K562 (cell line): ENCODE data around the gene B3GNT7. TPM values are rescaled to one million over a fixed set of nuclear protein-coding genes. Genes with fewer than 3 reads are reported as not detected.

ENCODE experiments used
- ATAC-seq: fragments of 200-7000 bp; cut with Tn5 transposase; 3 replicates; pipeline ENCODE4 v1.9.1; 2020; ENCODE audit warnings: moderate library complexity
- BruUV-seq: library from RNA; stranded (reverse); fragments of 400-500 nt; replicated peaks from 2 replicates; lab custom pipeline; 2021; lab: Mats Ljungman, UMichigan
- CTCF ChIA-PET: fragments of 300-600 bp; formaldehyde crosslinking; extraction: SDS; loops from one replicate; lab custom pipeline; 2021; ENCODE audit warnings: low intra/inter-chr PET ratio; lab: Yijun Ruan, JAX
- POLR2A ChIA-PET: fragments of 300-600, 350-650 bp; sonication (Branson Sonifier 250); formaldehyde crosslinking; extraction: SDS; loops from one replicate; lab custom pipeline; 2021; ENCODE audit warnings: antibody characterized with exemption, inconsistent platforms; lab: Yijun Ruan, JAX
- DNase-seq, 4 experiments: peaks; one replicate each; pipeline versions ENCODE4 v3.0.0 to v3.0.0-alpha.2; 2011 to 2018; ENCODE audit warnings: low spot score in 3 of 4, mixed read lengths in 3 of 4; ENCODE audit errors: extremely low read depth in 1 of 4
- FAIRE-seq: peaks from 2 replicates; lab custom pipeline; 2011; peaks lifted over from hg19 to GRCh38; lab: Jason Lieb, UNC
- H2AFZ ChIP-seq: 2 replicates; pipeline ENCODE4 v1.6.0; 2011; ENCODE audit warnings: low read depth, low read length, control low read depth, inconsistent platforms
- H3K27ac ChIP-seq: fragments of 200-600 bp; 3 replicates; pipeline ENCODE4 v1.8.0; 2011; ENCODE audit warnings: low read depth, mild to moderate bottlenecking, control low read depth, inconsistent platforms, low read length, moderate library complexity, mixed read lengths; ENCODE audit errors: extremely low read depth
- H3K27me3 ChIP-seq, 2 experiments: fragments of 300-600 bp in 1 of 2; 2 replicates in 1 of 2; 3 replicates in 1 of 2; pipeline versions ENCODE4 v1.6.0 to v1.8.0; 2011; ENCODE audit warnings: inconsistent platforms in 2 of 2, low read length in 2 of 2, mild to moderate bottlenecking in 1 of 2, mixed read lengths in 1 of 2, moderate library complexity in 1 of 2; ENCODE audit not compliant: control insufficient read depth in 2 of 2, insufficient read depth in 2 of 2
- H3K36me3 ChIP-seq: fragments of 300-600 bp; 3 replicates; pipeline ENCODE4 v1.8.0; 2011; ENCODE audit warnings: mild to moderate bottlenecking, low read length, inconsistent platforms; ENCODE audit not compliant: control insufficient read depth, insufficient read depth
- H3K4me1 ChIP-seq, 2 experiments: fragments of 200-600 bp in 1 of 2; replicated peaks in 1 of 2; 2 replicates in 1 of 2; 3 replicates in 1 of 2; pipeline versions ENCODE4 v1.5.1 to v1.8.0; 2011; ENCODE audit warnings: inconsistent platforms in 2 of 2, low read length in 2 of 2, mild to moderate bottlenecking in 1 of 2, mixed read lengths in 1 of 2, moderate library complexity in 1 of 2; ENCODE audit not compliant: control insufficient read depth in 2 of 2, insufficient read depth in 2 of 2
- H3K4me2 ChIP-seq: 2 replicates; pipeline ENCODE4 v1.6.1; 2011; ENCODE audit warnings: low read length, control low read depth, inconsistent platforms, mixed read lengths; ENCODE audit not compliant: insufficient read depth
- H3K4me3 ChIP-seq: fragments of 200-600 bp; sonication (generic), shearing (Covaris generic); 2 replicates; pipeline ENCODE4 v1.5.1; 2016; ENCODE audit warnings: control low read depth, inconsistent platforms
- H3K79me2 ChIP-seq: fragments of 200-600 bp; 3 replicates; pipeline ENCODE4 v1.8.0; 2011; ENCODE audit warnings: low read length, inconsistent platforms; ENCODE audit not compliant: control insufficient read depth, insufficient read depth
- H3K9ac ChIP-seq, 2 experiments: 2 replicates each; pipeline versions ENCODE4 v1.6.0 to v1.6.1; 2011; ENCODE audit warnings: low read depth in 2 of 2, low read length in 2 of 2, control low read depth in 1 of 2, inconsistent platforms in 1 of 2, mild to moderate bottlenecking in 1 of 2, mixed read lengths in 1 of 2; ENCODE audit not compliant: insufficient read depth in 1 of 2
- H3K9me1 ChIP-seq: one replicate; pipeline ENCODE4 v1.6.0; 2011; ENCODE audit warnings: inconsistent platforms, mild to moderate bottlenecking, low read length, moderate library complexity; ENCODE audit not compliant: control insufficient read depth, insufficient read depth
- H3K9me3 ChIP-seq: replicated peaks from 2 replicates; pipeline ENCODE4 v1.5.1; 2011; ENCODE audit warnings: low read depth, low read length, inconsistent platforms; ENCODE audit not compliant: control insufficient read depth, insufficient read depth
- H4K20me1 ChIP-seq: replicated peaks from 2 replicates; pipeline ENCODE4 v1.6.1; 2011; ENCODE audit warnings: low read length, inconsistent platforms, mixed read lengths; ENCODE audit not compliant: control insufficient read depth, insufficient read depth
- HMGXB4 ChIP-seq: sonication (generic); formaldehyde crosslinking; IDR thresholded peaks from 2 replicates; pipeline ENCODE4 v1.8.1; 2023; ENCODE audit warnings: mild to moderate bottlenecking, missing genetic modification reagents
- TEAD4 ChIP-seq, 2 experiments: sonication (generic) in 1 of 2; formaldehyde crosslinking in 1 of 2; IDR thresholded peaks; 2 replicates each; pipeline versions ENCODE4 v1.6.1 to v1.8.0; 2012 to 2022; ENCODE audit warnings: borderline replicate concordance in 1 of 2, inconsistent platforms in 1 of 2, low read length in 1 of 2, mild to moderate bottlenecking in 1 of 2, missing genetic modification reagents in 1 of 2
- THRA ChIP-seq: fragments of 450-650 bp; IDR thresholded peaks from 2 replicates; pipeline ENCODE4 v1.6.1; 2017; ENCODE audit warnings: mild to moderate bottlenecking, moderate library complexity
- WGBS: fragments of 100-300 bp; shearing (Covaris generic); methylation state at CpG from one replicate; pipeline ENCODE4 v1.1.6; 2016; ENCODE audit warnings: low coverage, mixed read lengths; ENCODE audit not compliant: insufficient coverage; ENCODE audit errors: missing lambda C conversion rate; 5-methylcytosine and 5-hydroxymethylcytosine counted together
- in situ Hi-C: fragments of 300-500 bp; cut with MboI; formaldehyde crosslinking; loops from 4 replicates; pipeline ENCODE4 v1.15.0; 2018; ENCODE audit warnings: inconsistent platforms, mixed read lengths
- intact Hi-C: fragments of 100-400 bp; cut with micrococcal nuclease; formaldehyde crosslinking; loops from 2 replicates; pipeline ENCODE4 v1.14.2; 2022
- polyA plus RNA-seq, 8 experiments: library from polyadenylated mRNA; depleted of rRNA in 4 of 8; stranded (reverse) in 5 of 8; unstranded in 3 of 8; fragments of >200 nt; fragmentation: Nextera tagmentation in 2 of 8; fragmentation: Illumina TruSeq in 1 of 8; extraction: Ambion mirVana in 2 of 8; extraction: Trizol in 1 of 8; gene quantifications; 2 replicates each; pipeline versions ENCODE4 v1.2.1 to v1.2.3, GENCODE V29; 2011 to 2014; ENCODE audit warnings: inconsistent platforms in 1 of 8, missing spikeins in 1 of 8
- total RNA-seq, 7 experiments: library from RNA; depleted of rRNA in 6 of 7; stranded (reverse); fragments of >200 nt in 6 of 7; fragmentation: Illumina TruSeq in 2 of 7; extraction: Trizol in 2 of 7; gene quantifications; 2 replicates each; pipeline versions ENCODE4 v1.2.1 to v1.2.3, GENCODE V29; 2011 to 2021; ENCODE audit warnings: low replicate concordance in 1 of 7
- TF ChIP-seq, protein P1 (sequence below): sonication (generic); formaldehyde crosslinking; IDR thresholded peaks from 2 replicates; pipeline ENCODE4 v1.8.0; 2022; ENCODE audit warnings: mild to moderate bottlenecking, missing genetic modification reagents
- TF ChIP-seq, protein P2 (sequence below): sonication (generic); formaldehyde crosslinking; IDR thresholded peaks from 2 replicates; pipeline ENCODE4 v1.8.0; 2023; ENCODE audit warnings: mild to moderate bottlenecking, missing genetic modification reagents
- TF ChIP-seq, protein P3 (sequence below), 2 experiments: fragments of 450-650 bp; conservative IDR thresholded peaks; 2 replicates each; pipeline ENCODE4 v1.6.1; 2017; ENCODE audit warnings: mild to moderate bottlenecking in 2 of 2, moderate library complexity in 2 of 2
- TF ChIP-seq, protein P4 (sequence below): fragments of 200-800 bp; sonication (Bioruptor generic); IDR thresholded peaks from 2 replicates; pipeline ENCODE4 v1.6.1; 2016; ENCODE audit warnings: missing genetic modification characterization, missing compliant biosample characterization

The B3GNT7 gene
- total and polyA plus RNA-seq, 9 of the 15 experiments (the other 6 are each of a cell fraction or from before 2014, with no cell fraction given), result 0.20 TPM; not detected in 8

- no peak for ATAC-seq
- Histone ChIP-seq H3K9ac (no peak overlapping the region), H2AFZ (no peak overlapping the region), H3K4me2 (no peak overlapping the region), H3K4me1 (peaks cover 4 to 16% of the 10 kb centered on the region in 2 experiments; a peak in 4 of 5 replicates), H3K27me3 (peaks cover 0 to 16% of the 10 kb centered on the region in 2 experiments; a peak in 2 of 5 replicates), H3K27ac (no peak overlapping the region), H3K36me3 (no peaks in the 10 kb centered on the region), H3K9me1 (no peaks in the 10 kb centered on the region), H4K20me1 (no peaks in the 10 kb centered on the region), H3K9me3 (no peaks in the 10 kb centered on the region), H3K4me3 (no peak overlapping the region), H3K79me2 (no peaks in the 10 kb centered on the region)
- no peak for FAIRE-seq
- DNase-seq, result no peak
- intact Hi-C loops, result no loop called here
- ChIA-PET POLR2A (interaction anchor here (0.7 kb wide), 1 partner anchor 117 kb away, joined by 4 read pairs; no protein-coding TSS in a partner anchor), CTCF (interaction anchor here (0.7 kb wide), 1 partner anchor 498 kb away, joined by 3 read pairs; no protein-coding TSS in a partner anchor)
- in situ Hi-C loops, result no loop called here
- 57% methylated on average over 23 of the region's 27 CpGs for WGBS
- no TSS peak for BruUV-seq
- TF ChIP-seq THRA, result no peak
- TF ChIP-seq, protein P1, sequence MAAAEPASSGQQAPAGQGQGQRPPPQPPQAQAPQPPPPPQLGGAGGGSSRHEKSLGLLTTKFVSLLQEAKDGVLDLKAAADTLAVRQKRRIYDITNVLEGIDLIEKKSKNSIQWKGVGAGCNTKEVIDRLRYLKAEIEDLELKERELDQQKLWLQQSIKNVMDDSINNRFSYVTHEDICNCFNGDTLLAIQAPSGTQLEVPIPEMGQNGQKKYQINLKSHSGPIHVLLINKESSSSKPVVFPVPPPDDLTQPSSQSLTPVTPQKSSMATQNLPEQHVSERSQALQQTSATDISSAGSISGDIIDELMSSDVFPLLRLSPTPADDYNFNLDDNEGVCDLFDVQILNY, result no peak
- TF ChIP-seq TEAD4 (IDR thresholded peaks at IDR 0.05; ENCODE audit: low read length), result no peak
- TF ChIP-seq TEAD4 (CRISPR knock-in tag; IDR thresholded peaks at IDR 0.05; ENCODE audit: borderline replicate concordance), result no peak
- TF ChIP-seq, protein P2, sequence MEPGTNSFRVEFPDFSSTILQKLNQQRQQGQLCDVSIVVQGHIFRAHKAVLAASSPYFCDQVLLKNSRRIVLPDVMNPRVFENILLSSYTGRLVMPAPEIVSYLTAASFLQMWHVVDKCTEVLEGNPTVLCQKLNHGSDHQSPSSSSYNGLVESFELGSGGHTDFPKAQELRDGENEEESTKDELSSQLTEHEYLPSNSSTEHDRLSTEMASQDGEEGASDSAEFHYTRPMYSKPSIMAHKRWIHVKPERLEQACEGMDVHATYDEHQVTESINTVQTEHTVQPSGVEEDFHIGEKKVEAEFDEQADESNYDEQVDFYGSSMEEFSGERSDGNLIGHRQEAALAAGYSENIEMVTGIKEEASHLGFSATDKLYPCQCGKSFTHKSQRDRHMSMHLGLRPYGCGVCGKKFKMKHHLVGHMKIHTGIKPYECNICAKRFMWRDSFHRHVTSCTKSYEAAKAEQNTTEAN (CRISPR knock-in tag), result no peak
- TF ChIP-seq HMGXB4, result no peak
- TF ChIP-seq, protein P3, sequence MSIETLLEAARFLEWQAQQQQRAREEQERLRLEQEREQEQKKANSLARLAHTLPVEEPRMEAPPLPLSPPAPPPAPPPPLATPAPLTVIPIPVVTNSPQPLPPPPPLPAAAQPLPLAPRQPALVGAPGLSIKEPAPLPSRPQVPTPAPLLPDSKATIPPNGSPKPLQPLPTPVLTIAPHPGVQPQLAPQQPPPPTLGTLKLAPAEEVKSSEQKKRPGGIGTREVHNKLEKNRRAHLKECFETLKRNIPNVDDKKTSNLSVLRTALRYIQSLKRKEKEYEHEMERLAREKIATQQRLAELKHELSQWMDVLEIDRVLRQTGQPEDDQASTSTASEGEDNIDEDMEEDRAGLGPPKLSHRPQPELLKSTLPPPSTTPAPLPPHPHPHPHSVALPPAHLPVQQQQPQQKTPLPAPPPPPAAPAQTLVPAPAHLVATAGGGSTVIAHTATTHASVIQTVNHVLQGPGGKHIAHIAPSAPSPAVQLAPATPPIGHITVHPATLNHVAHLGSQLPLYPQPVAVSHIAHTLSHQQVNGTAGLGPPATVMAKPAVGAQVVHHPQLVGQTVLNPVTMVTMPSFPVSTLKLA (conservative IDR thresholded peaks at IDR 0.05), result no peak
- TF ChIP-seq, protein P4, sequence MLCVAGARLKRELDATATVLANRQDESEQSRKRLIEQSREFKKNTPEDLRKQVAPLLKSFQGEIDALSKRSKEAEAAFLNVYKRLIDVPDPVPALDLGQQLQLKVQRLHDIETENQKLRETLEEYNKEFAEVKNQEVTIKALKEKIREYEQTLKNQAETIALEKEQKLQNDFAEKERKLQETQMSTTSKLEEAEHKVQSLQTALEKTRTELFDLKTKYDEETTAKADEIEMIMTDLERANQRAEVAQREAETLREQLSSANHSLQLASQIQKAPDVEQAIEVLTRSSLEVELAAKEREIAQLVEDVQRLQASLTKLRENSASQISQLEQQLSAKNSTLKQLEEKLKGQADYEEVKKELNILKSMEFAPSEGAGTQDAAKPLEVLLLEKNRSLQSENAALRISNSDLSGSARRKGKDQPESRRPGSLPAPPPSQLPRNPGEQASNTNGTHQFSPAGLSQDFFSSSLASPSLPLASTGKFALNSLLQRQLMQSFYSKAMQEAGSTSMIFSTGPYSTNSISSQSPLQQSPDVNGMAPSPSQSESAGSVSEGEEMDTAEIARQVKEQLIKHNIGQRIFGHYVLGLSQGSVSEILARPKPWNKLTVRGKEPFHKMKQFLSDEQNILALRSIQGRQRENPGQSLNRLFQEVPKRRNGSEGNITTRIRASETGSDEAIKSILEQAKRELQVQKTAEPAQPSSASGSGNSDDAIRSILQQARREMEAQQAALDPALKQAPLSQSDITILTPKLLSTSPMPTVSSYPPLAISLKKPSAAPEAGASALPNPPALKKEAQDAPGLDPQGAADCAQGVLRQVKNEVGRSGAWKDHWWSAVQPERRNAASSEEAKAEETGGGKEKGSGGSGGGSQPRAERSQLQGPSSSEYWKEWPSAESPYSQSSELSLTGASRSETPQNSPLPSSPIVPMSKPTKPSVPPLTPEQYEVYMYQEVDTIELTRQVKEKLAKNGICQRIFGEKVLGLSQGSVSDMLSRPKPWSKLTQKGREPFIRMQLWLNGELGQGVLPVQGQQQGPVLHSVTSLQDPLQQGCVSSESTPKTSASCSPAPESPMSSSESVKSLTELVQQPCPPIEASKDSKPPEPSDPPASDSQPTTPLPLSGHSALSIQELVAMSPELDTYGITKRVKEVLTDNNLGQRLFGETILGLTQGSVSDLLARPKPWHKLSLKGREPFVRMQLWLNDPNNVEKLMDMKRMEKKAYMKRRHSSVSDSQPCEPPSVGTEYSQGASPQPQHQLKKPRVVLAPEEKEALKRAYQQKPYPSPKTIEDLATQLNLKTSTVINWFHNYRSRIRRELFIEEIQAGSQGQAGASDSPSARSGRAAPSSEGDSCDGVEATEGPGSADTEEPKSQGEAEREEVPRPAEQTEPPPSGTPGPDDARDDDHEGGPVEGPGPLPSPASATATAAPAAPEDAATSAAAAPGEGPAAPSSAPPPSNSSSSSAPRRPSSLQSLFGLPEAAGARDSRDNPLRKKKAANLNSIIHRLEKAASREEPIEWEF (CRISPR knock-in tag), result no peak
Observed at GRCh38 chr2:231398585-231398984, 3.1 kb downstream of the B3GNT7 start.
